NCI-H748 (cell line): ENCODE measurements around the gene GRID1.

ENCODE experiments used
- DNase-seq: peaks from one replicate; lab custom pipeline; 2025; ENCODE audit not compliant: unreplicated experiment; lab: John Stamatoyannopoulos, UW

Gene GRID1

GRCh38 chr10:86371116-86371515 is 4.5 kb upstream of the GRID1 start:
- no peak for DNase-seq

GRCh38 chr10:86370006-86370585 is 3.5 kb upstream of the GRID1 start:
- DNase-seq = no peak

- no peak for DNase-seq
These were observed 2.4 kb upstream of the GRID1 start for GRCh38 chr10:86368987-86369386.

- no peak for DNase-seq
These were observed 1.5 kb upstream of the GRID1 start for GRCh38 chr10:86368046-86368445.

GRCh38 chr10:86367152-86367951 is 757 bp upstream of the GRID1 start:
- DNase-seq = peak; percentile 50

- DNase-seq = no peak
These were observed 232 bp upstream of the GRID1 start for GRCh38 chr10:86366902-86367151.

- DNase-seq = peak; percentile 49
These were observed 1.1 kb downstream of the GRID1 start for GRCh38 chr10:86365346-86366032.

- DNase-seq = peak; percentile 28
These were observed 1.9 kb downstream of the GRID1 start for GRCh38 chr10:86364491-86365345.

- peak; percentile 41 for DNase-seq
These were observed 2.6 kb downstream of the GRID1 start for GRCh38 chr10:86363833-86364490.

- peak; percentile 78 for DNase-seq
These were observed 3.3 kb downstream of the GRID1 start for GRCh38 chr10:86363184-86363832.

GRCh38 chr10:86362586-86363183 is 3.9 kb downstream of the GRID1 start:
- no peak for DNase-seq

- DNase-seq = no peak
These were observed 4.5 kb downstream of the GRID1 start for GRCh38 chr10:86362129-86362527.

- DNase-seq = no peak
These were observed 5.2 kb downstream of the GRID1 start for GRCh38 chr10:86361156-86362128.

GRCh38 chr10:86360657-86361056 is 5.9 kb downstream of the GRID1 start:
- no peak for DNase-seq

- no peak for DNase-seq
These were observed 6.6 kb downstream of the GRID1 start for GRCh38 chr10:86359954-86360353.

- no peak for DNase-seq
These were observed 7.5 kb downstream of the GRID1 start for GRCh38 chr10:86359111-86359510.

GRCh38 chr10:86357676-86358075 is 8.9 kb downstream of the GRID1 start:
- DNase-seq = no peak

GRCh38 chr10:86357041-86357440 is 9.6 kb downstream of the GRID1 start:
- DNase-seq = no peak

GRCh38 chr10:86356296-86356695 is 10.3 kb downstream of the GRID1 start:
- DNase-seq = no peak
